HEK293 (cell line): ENCODE measurements around the gene SEMA6A.

Experiments used
- CTCF ChIA-PET: fragments of 350-600 bp; formaldehyde crosslinking; extraction: SDS; loops from one replicate; lab custom pipeline; 2021; ENCODE audit warnings: antibody characterized with exemption; lab: Yijun Ruan, JAX
- POLR2A ChIA-PET: fragments of 300-600 bp; formaldehyde crosslinking; extraction: SDS; loops from one replicate; lab custom pipeline; 2020; ENCODE audit warnings: antibody characterized with exemption, inconsistent platforms; lab: Yijun Ruan, JAX
- H3K27ac ChIP-seq: fragments of 200-500 bp; sonication (Bioruptor generic); 2 replicates; pipeline ENCODE4 v1.5.1; 2014; ENCODE audit warnings: low read depth, low read length, control low read depth, inconsistent platforms; ENCODE audit errors: extremely low read depth
- H3K36me3 ChIP-seq, 2 experiments: fragments of 200-500 bp in 1 of 2; sonication (Bioruptor generic) in 1 of 2; 1 replicate in 1 of 2; 2 replicates in 1 of 2; pipeline ENCODE4 v1.5.1; 2014 to 2017; ENCODE audit warnings: inconsistent platforms in 2 of 2, low read length in 2 of 2; ENCODE audit not compliant: control insufficient read depth in 2 of 2, insufficient read depth in 1 of 2
- H3K4me1 ChIP-seq: fragments of 200-500 bp; sonication (Bioruptor generic); 2 replicates; pipeline ENCODE4 v1.5.1; 2014; ENCODE audit warnings: mild to moderate bottlenecking, low read length, inconsistent platforms; ENCODE audit not compliant: control insufficient read depth, insufficient read depth
- H3K4me3 ChIP-seq: 2 replicates; pipeline ENCODE4 v1.5.1; 2011; ENCODE audit warnings: low read depth, mild to moderate bottlenecking, control low read depth, low read length, moderate library complexity
- H3K9me3 ChIP-seq: fragments of 200-500 bp; sonication (Bioruptor generic); 2 replicates; pipeline ENCODE4 v1.5.1; 2014; ENCODE audit warnings: low read depth, low read length, inconsistent platforms; ENCODE audit not compliant: control insufficient read depth, insufficient read depth
- GLIS1 ChIP-seq: fragments of 450-650 bp; formaldehyde crosslinking; IDR thresholded peaks from 2 replicates; pipeline ENCODE4 v1.5.1; 2016; ENCODE audit warnings: missing biosample characterization, missing genetic modification characterization
- ZBTB21 ChIP-seq: fragments of 450-650 bp; formaldehyde crosslinking; IDR thresholded peaks from 2 replicates; pipeline ENCODE4 v1.5.1; 2017; ENCODE audit warnings: missing biosample characterization, missing genetic modification characterization
- ZBTB48 ChIP-seq: fragments of 450-650 bp; formaldehyde crosslinking; IDR thresholded peaks from 2 replicates; pipeline ENCODE4 v1.5.1; 2016; ENCODE audit warnings: missing biosample characterization, missing genetic modification characterization
- ZNF10 ChIP-seq: fragments of 450-650 bp; formaldehyde crosslinking; IDR thresholded peaks from 2 replicates; pipeline ENCODE4 v1.5.1; 2017; ENCODE audit warnings: missing biosample characterization, missing genetic modification characterization
- ZNF146 ChIP-seq: fragments of 450-650 bp; formaldehyde crosslinking; IDR thresholded peaks from 2 replicates; pipeline ENCODE4 v1.5.1; 2016; ENCODE audit warnings: missing biosample characterization, missing genetic modification characterization
- ZNF155 ChIP-seq: fragments of 450-650 bp; formaldehyde crosslinking; IDR thresholded peaks from 2 replicates; pipeline ENCODE4 v1.5.1; 2016; ENCODE audit warnings: missing biosample characterization, missing genetic modification characterization
- ZNF335 ChIP-seq: fragments of 450-650 bp; formaldehyde crosslinking; conservative IDR thresholded peaks from 2 replicates; pipeline ENCODE4 v1.5.1; 2016; ENCODE audit warnings: missing biosample characterization, missing genetic modification characterization
- ZNF354C ChIP-seq: fragments of 450-650 bp; formaldehyde crosslinking; IDR thresholded peaks from 2 replicates; pipeline ENCODE4 v1.5.1; 2016; ENCODE audit warnings: missing biosample characterization, missing genetic modification characterization, low read depth, borderline replicate concordance
- ZNF426 ChIP-seq: fragments of 450-650 bp; formaldehyde crosslinking; IDR thresholded peaks from 2 replicates; pipeline ENCODE4 v1.5.1; 2017; ENCODE audit warnings: missing biosample characterization, missing genetic modification characterization, mild to moderate bottlenecking, inconsistent platforms, moderate library complexity
- ZNF521 ChIP-seq: fragments of 450-650 bp; formaldehyde crosslinking; IDR thresholded peaks from 2 replicates; pipeline ENCODE4 v1.5.1; 2017; ENCODE audit warnings: missing biosample characterization, mild to moderate bottlenecking, missing genetic modification characterization
- ZNF530 ChIP-seq: fragments of 450-650 bp; formaldehyde crosslinking; IDR thresholded peaks from 2 replicates; pipeline ENCODE4 v1.5.1; 2016; ENCODE audit warnings: low read depth, missing biosample characterization, missing genetic modification characterization
- ZNF585B ChIP-seq: fragments of 450-650 bp; formaldehyde crosslinking; IDR thresholded peaks from 2 replicates; pipeline ENCODE4 v1.5.1; 2016; ENCODE audit warnings: missing biosample characterization, missing genetic modification characterization
- ZNF626 ChIP-seq: fragments of 450-650 bp; sonication (Bioruptor Pico); formaldehyde crosslinking; IDR thresholded peaks from 2 replicates; pipeline ENCODE4 v1.5.1; 2018; ENCODE audit warnings: missing biosample characterization, missing genetic modification characterization, inconsistent platforms
- TF ChIP-seq, protein P1 (sequence below): fragments of 450-650 bp; formaldehyde crosslinking; IDR thresholded peaks from 2 replicates; pipeline ENCODE4 v1.5.1; 2016; ENCODE audit warnings: missing biosample characterization, missing genetic modification characterization
- TF ChIP-seq, protein P2 (sequence below): fragments of 450-650 bp; formaldehyde crosslinking; IDR thresholded peaks from 2 replicates; pipeline ENCODE4 v1.5.1; 2016; ENCODE audit warnings: missing biosample characterization, missing genetic modification characterization
- TF ChIP-seq, protein P3 (sequence below): fragments of 450-650 bp; formaldehyde crosslinking; IDR thresholded peaks from 2 replicates; pipeline ENCODE4 v1.5.1; 2016; ENCODE audit warnings: missing biosample characterization, missing genetic modification characterization
- TF ChIP-seq, protein P4 (sequence below): sonication (generic); formaldehyde crosslinking; IDR thresholded peaks from 2 replicates; pipeline ENCODE4 v1.8.1; 2022; ENCODE audit warnings: mild to moderate bottlenecking, moderate library complexity, missing genetic modification reagents
- TF ChIP-seq, protein P5 (sequence below): fragments of 450-650 bp; formaldehyde crosslinking; IDR thresholded peaks from 2 replicates; pipeline ENCODE4 v1.5.1; 2017; ENCODE audit warnings: missing biosample characterization, missing genetic modification characterization

Gene SEMA6A

DNA sequence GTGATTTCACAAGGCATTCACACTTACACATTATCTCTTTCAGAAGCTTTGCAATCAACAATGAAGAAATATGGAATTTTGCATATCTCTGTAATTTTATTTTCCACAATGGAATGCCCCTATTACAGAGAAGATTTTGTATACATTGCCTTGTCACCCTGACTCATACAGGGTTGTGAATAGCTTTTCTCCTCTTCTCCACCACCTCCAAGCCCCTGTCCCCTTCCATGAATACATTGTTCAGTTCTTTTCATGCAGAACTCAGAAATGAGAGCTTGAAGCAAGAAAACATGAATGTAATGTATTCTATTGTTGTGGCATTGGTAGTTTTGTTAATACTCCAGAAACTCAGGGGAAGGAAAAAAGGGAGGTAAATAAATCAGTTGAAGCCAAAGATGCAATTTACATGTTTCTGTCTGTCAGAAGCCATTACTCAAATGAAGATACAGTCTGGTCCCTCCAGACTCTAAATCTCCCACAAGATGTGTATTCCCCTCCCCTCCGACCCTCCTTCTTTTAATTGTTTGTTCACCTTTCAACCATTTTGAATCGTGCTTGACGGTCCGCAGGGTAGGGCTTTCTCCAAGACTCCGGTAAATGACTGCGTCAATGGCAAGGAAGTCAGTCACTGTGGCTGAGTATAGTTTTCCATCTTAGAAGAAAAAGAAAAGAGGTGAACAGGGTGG, 86.1 kb downstream of the SEMA6A start (continued):
- no peak for TF ChIP-seq ZNF146 (tag by site-specific recombination)

DNA sequence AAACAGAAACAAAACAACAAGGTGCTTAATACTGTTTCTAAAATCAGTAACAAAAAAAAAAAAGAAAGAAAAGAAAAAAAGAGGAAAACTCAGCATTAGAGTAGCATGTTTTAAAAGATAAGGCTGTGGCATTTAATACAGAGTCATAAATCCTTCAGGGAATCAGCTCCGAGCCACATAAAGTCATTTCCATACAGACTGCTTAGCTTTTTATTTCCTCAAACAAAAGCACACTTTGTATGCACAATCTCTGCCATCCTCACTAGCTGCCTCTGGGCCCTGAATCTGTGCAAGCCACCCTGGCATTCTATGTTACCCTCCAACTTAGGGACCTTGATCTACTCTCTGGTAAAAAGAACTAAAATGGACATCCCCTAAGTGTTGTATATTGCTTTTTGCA, 87.6 kb downstream of the SEMA6A start:
- POLR2A ChIA-PET, result no interaction called here
- TF ChIP-seq ZNF146 (tag by site-specific recombination) (no peak), ZNF585B (tag by site-specific recombination) (no peak), ZNF335 (tag by site-specific recombination) (no peak), ZNF155 (tag by site-specific recombination) (no peak), ZNF10 (no peak), GLIS1 (tag by site-specific recombination) (no peak), ZBTB21 (tag by site-specific recombination) (no peak), ZBTB48 (tag by site-specific recombination) (no peak), ZNF426 (tag by site-specific recombination) (no peak), ZNF354C (tag by site-specific recombination) (no peak), ZNF530 (tag by site-specific recombination) (no peak), ZNF521 (tag by site-specific recombination) (no peak), ZNF626 (tag by site-specific recombination) (no peak)
- TF ChIP-seq, protein P1, sequence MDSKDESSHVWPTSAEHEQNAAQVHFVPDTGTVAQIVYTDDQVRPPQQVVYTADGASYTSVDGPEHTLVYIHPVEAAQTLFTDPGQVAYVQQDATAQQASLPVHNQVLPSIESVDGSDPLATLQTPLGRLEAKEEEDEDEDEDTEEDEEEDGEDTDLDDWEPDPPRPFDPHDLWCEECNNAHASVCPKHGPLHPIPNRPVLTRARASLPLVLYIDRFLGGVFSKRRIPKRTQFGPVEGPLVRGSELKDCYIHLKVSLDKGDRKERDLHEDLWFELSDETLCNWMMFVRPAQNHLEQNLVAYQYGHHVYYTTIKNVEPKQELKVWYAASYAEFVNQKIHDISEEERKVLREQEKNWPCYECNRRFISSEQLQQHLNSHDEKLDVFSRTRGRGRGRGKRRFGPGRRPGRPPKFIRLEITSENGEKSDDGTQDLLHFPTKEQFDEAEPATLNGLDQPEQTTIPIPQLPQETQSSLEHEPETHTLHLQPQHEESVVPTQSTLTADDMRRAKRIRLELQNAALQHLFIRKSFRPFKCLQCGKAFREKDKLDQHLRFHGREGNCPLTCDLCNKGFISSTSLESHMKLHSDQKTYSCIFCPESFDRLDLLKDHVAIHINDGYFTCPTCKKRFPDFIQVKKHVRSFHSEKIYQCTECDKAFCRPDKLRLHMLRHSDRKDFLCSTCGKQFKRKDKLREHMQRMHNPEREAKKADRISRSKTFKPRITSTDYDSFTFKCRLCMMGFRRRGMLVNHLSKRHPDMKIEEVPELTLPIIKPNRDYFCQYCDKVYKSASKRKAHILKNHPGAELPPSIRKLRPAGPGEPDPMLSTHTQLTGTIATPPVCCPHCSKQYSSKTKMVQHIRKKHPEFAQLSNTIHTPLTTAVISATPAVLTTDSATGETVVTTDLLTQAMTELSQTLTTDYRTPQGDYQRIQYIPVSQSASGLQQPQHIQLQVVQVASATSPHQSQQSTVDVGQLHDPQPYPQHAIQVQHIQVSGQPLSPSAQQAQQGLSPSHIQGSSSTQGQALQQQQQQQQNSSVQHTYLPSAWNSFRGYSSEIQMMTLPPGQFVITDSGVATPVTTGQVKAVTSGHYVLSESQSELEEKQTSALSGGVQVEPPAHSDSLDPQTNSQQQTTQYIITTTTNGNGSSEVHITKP (tag by site-specific recombination), result no peak
- TF ChIP-seq, protein P2, sequence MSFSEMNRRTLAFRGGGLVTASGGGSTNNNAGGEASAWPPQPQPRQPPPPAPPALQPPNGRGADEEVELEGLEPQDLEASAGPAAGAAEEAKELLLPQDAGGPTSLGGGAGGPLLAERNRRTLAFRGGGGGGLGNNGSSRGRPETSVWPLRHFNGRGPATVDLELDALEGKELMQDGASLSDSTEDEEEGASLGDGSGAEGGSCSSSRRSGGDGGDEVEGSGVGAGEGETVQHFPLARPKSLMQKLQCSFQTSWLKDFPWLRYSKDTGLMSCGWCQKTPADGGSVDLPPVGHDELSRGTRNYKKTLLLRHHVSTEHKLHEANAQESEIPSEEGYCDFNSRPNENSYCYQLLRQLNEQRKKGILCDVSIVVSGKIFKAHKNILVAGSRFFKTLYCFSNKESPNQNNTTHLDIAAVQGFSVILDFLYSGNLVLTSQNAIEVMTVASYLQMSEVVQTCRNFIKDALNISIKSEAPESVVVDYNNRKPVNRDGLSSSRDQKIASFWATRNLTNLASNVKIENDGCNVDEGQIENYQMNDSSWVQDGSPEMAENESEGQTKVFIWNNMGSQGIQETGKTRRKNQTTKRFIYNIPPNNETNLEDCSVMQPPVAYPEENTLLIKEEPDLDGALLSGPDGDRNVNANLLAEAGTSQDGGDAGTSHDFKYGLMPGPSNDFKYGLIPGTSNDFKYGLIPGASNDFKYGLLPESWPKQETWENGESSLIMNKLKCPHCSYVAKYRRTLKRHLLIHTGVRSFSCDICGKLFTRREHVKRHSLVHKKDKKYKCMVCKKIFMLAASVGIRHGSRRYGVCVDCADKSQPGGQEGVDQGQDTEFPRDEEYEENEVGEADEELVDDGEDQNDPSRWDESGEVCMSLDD (tag by site-specific recombination), result no peak
- TF ChIP-seq, protein P3, sequence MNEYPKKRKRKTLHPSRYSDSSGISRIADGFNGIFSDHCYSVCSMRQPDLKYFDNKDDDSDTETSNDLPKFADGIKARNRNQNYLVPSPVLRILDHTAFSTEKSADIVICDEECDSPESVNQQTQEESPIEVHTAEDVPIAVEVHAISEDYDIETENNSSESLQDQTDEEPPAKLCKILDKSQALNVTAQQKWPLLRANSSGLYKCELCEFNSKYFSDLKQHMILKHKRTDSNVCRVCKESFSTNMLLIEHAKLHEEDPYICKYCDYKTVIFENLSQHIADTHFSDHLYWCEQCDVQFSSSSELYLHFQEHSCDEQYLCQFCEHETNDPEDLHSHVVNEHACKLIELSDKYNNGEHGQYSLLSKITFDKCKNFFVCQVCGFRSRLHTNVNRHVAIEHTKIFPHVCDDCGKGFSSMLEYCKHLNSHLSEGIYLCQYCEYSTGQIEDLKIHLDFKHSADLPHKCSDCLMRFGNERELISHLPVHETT (tag by site-specific recombination), result no peak
- TF ChIP-seq, protein P4, sequence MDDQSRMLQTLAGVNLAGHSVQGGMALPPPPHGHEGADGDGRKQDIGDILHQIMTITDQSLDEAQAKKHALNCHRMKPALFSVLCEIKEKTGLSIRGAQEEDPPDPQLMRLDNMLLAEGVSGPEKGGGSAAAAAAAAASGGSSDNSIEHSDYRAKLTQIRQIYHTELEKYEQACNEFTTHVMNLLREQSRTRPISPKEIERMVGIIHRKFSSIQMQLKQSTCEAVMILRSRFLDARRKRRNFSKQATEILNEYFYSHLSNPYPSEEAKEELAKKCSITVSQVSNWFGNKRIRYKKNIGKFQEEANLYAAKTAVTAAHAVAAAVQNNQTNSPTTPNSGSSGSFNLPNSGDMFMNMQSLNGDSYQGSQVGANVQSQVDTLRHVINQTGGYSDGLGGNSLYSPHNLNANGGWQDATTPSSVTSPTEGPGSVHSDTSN, result no peak
- TF ChIP-seq, protein P5, sequence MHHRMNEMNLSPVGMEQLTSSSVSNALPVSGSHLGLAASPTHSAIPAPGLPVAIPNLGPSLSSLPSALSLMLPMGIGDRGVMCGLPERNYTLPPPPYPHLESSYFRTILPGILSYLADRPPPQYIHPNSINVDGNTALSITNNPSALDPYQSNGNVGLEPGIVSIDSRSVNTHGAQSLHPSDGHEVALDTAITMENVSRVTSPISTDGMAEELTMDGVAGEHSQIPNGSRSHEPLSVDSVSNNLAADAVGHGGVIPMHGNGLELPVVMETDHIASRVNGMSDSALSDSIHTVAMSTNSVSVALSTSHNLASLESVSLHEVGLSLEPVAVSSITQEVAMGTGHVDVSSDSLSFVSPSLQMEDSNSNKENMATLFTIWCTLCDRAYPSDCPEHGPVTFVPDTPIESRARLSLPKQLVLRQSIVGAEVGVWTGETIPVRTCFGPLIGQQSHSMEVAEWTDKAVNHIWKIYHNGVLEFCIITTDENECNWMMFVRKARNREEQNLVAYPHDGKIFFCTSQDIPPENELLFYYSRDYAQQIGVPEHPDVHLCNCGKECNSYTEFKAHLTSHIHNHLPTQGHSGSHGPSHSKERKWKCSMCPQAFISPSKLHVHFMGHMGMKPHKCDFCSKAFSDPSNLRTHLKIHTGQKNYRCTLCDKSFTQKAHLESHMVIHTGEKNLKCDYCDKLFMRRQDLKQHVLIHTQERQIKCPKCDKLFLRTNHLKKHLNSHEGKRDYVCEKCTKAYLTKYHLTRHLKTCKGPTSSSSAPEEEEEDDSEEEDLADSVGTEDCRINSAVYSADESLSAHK (tag by site-specific recombination), result no peak
- no peak overlapping the region for H3K27ac ChIP-seq

More for the DNA sequence above, 87.6 kb downstream of the SEMA6A start:
- CTCF ChIA-PET, result no interaction called here
- Histone ChIP-seq H3K36me3 (peaks cover 15 to 86% of the 10 kb centered on the region in 2 experiments), H3K4me1 (peaks cover 5% of the 10 kb centered on the region), H3K9me3 (no peaks in the 10 kb centered on the region), H3K4me3 (no peak overlapping the region)
